Uterus (tissue), 2 donors: ENCODE results near the gene EVA1A.

Source experiments
- POLR2A ChIP-seq, 2 donors: fragments of 450-650 bp; IDR thresholded peaks; one replicate each; pipeline ENCODE4 v1.6.1; 2016; ENCODE audit warnings: antibody characterized with exemption in 2 of 2, mild to moderate bottlenecking in 1 of 2, moderate library complexity in 1 of 2
- TF ChIP-seq, protein P1 (sequence below), 4 experiments: fragments of 200-600 bp in 2 of 4; fragments of 450-650 bp in 2 of 4; sonication (generic) in 2 of 4; IDR thresholded peaks; one replicate each; pipeline ENCODE4 v1.5.1; 2016 to 2019; ENCODE audit warnings: antibody characterized with exemption in 4 of 4, mild to moderate bottlenecking in 2 of 4, moderate library complexity in 1 of 4

DNA sequence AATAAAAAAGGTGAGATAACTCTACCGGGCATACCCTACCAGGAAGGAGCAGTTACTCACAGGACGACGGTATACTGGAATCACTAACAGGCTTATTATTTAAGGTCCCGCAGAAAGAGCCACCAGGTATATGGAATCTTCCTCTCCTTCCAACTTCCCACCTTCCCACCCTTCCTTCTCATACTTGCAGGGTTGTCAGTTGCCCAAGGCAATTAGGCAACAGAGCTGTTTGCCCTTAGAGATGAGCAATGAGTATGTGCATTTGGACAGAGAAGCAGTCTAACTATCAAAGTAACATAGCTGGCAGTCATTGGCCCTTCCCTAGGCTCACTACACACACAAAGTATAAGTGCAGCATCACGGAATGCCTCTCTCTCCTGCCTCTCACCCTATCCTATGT lies 32.1 kb upstream of the EVA1A start:
- TF ChIP-seq, protein P1, sequence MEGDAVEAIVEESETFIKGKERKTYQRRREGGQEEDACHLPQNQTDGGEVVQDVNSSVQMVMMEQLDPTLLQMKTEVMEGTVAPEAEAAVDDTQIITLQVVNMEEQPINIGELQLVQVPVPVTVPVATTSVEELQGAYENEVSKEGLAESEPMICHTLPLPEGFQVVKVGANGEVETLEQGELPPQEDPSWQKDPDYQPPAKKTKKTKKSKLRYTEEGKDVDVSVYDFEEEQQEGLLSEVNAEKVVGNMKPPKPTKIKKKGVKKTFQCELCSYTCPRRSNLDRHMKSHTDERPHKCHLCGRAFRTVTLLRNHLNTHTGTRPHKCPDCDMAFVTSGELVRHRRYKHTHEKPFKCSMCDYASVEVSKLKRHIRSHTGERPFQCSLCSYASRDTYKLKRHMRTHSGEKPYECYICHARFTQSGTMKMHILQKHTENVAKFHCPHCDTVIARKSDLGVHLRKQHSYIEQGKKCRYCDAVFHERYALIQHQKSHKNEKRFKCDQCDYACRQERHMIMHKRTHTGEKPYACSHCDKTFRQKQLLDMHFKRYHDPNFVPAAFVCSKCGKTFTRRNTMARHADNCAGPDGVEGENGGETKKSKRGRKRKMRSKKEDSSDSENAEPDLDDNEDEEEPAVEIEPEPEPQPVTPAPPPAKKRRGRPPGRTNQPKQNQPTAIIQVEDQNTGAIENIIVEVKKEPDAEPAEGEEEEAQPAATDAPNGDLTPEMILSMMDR (IDR thresholded peaks at IDR 0.05) = no peak
- no peak for TF ChIP-seq POLR2A (IDR thresholded peaks at IDR 0.05)
